GM12873 (cell line): ENCODE data around the gene NUP210L.

ENCODE experiments used
- TF ChIP-seq, protein P1 (sequence below): IDR thresholded peaks from 2 replicates; pipeline ENCODE4 v1.5.1; 2012; ENCODE audit warnings: low read depth, mild to moderate bottlenecking, moderate library complexity, low read length, control low read depth; ENCODE audit not compliant: insufficient read depth; ENCODE audit errors: missing control alignments

The NUP210L gene

DNA sequence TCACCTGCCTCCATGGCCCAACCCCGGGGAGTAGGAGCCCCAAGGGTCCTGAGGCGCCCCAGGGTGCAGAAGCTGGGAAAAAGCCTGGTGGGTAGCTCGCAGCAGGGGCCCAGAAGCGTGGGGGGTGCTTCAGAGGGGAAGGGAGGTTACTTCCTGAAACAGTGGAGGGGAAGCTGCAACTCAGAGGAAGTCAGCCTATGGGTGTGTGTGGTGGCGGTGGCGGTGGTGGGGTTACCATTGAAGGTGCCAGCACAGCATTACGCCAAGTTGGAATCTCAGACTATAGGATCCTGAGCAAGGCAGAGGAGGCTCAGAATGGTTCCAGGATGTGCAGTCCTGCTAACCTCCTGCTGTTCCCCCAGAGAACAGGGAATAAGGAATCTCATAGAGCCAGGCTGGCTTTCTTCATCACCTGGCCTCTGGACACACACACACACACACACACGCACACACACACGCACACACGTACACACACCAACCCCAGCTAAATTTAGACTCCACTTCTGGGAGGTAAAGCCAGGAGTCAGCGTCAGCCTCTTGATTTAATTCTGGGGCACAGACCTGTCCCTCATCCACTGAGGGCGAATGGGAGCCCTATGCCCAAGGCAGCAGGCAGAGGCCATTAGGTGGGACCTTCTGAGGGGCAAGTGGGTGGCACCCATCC, 209.6 kb downstream of the NUP210L start:
- TF ChIP-seq, protein P1, sequence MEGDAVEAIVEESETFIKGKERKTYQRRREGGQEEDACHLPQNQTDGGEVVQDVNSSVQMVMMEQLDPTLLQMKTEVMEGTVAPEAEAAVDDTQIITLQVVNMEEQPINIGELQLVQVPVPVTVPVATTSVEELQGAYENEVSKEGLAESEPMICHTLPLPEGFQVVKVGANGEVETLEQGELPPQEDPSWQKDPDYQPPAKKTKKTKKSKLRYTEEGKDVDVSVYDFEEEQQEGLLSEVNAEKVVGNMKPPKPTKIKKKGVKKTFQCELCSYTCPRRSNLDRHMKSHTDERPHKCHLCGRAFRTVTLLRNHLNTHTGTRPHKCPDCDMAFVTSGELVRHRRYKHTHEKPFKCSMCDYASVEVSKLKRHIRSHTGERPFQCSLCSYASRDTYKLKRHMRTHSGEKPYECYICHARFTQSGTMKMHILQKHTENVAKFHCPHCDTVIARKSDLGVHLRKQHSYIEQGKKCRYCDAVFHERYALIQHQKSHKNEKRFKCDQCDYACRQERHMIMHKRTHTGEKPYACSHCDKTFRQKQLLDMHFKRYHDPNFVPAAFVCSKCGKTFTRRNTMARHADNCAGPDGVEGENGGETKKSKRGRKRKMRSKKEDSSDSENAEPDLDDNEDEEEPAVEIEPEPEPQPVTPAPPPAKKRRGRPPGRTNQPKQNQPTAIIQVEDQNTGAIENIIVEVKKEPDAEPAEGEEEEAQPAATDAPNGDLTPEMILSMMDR: no peak

GRCh38 chr1:153944827-153945117, 210.1 kb downstream of the NUP210L start:
- TF ChIP-seq, protein P1: no peak

DNA sequence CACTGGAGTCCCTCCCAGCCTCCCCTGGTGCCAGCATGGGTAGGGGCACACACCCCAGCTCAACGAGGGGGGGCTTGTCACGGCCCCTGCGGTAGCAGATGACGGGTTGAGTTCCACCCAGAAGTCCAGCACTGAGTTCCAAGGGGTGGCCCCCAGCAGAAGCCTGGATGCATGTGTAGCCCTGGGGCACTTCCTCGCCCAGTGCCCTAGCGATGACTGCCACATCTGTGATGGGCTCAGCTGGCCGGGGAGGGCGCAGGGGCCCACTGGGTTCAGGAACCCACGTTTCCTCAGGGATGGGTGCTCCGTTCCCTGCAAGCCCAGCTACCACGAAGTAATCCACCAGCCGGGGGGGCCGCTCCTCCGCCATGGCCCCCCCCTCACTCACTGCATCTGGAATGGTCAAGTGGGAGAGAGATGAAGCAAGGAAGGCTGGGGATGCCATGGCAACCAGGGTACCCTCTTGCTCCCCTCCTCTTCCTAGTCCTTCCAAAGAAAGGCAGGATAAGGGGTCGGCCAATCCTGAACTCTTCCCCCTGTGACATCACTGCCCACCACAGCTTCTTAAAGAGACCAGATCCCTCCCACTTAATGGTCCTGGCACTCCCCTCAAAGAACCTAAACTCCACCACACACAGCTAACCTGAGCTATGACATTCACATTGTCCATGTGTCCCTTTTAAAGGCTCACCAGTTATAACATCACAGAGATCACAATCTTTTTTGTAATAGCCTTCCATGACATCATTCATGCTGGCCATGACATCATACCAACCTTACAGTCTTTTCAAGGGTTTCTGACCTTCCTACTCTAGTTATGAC, 210.7 kb downstream of the NUP210L start:
- TF ChIP-seq, protein P1: no peak

DNA sequence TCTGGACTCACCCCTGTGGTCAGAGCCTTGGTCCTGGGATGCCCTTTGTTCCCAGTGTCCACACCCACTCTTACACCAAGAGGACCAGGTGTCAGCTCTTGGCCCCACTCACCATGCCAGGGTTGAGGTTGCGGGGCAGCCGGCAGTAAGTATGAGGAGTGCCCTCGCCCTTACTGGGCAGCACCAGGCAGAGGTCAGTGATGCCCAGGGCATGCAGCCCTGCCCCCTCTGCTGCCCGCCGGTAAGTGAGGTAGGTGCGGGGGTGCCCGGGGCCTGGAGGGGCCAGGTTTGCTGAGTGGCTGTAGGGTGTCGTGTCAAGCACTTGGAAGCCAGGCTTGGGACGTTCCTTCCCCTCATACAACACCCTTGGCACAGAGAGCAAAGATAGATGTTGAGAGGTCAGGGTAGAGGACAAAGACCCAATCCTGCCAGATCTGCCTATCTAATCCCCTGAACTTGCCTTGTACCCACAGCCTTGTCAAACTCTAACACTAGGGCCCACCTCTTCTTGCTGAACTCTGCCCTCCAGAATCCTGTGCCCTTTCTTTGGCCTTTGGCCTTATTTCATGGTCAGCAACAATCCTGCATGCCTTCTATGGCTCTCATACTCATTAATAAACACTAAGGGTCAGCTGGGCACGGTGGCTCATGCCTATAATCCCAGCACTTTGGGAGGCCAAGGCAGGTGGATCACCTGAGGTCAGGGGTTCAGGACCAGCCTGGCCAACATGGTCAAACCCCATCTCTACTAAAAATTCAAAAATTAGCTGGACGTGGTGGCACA, 211.9 kb downstream of the NUP210L start:
- TF ChIP-seq, protein P1: no peak
